NCI-H2107 treated with DMSO at 0.1 percent for 48 hours (cell line): ENCODE data around the gene CERS2.
"Not testable (repeated sequence)": the region's sequence is repeated elsewhere in the genome, so short reads cannot be mapped to it uniquely, and the experiment has no call there.

Source experiments
- DNase-seq: peaks from one replicate; lab custom pipeline; 2025; ENCODE audit not compliant: unreplicated experiment; lab: John Stamatoyannopoulos, UW

The CERS2 gene

DNA sequence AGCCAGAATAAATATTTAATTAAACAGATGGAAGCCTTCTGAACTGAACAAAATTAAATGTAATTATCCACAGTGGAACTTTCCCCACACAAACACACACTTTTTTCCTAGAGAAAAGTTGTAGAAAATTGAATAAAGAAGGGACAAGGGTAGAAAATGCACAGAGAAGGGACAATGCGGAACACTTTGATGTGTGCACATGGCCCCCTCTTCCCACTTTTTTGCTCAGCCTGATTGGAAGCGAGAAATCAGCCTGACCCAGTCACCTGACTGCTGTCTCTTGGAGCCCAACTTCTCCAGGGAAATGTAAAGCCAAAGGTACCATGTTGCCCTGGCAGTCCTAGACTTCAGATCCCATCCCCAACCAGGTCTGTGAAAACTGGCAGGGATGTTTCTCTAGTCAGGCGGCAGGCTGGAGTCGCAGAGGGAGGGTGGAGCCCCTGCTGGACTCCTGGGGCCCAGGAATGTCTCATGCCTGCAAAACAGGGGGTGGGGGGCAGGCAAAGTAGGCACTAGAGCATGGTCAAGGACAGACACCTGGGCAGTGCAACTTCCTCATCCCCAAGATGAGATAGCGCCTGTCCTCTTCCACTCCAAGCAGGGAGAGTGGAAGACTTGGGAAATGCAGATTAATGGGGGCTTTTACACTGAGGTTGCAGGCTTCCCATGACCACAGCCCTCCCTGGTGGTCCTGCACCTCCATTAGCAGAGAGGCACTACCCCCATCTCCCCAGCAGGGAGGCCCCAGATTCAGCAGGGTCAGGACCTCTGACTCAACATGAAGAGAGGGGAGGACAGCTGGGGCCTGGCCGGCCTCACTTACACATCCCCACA, 2.8 kb downstream of the CERS2 start:
- DNase-seq = no peak

DNA sequence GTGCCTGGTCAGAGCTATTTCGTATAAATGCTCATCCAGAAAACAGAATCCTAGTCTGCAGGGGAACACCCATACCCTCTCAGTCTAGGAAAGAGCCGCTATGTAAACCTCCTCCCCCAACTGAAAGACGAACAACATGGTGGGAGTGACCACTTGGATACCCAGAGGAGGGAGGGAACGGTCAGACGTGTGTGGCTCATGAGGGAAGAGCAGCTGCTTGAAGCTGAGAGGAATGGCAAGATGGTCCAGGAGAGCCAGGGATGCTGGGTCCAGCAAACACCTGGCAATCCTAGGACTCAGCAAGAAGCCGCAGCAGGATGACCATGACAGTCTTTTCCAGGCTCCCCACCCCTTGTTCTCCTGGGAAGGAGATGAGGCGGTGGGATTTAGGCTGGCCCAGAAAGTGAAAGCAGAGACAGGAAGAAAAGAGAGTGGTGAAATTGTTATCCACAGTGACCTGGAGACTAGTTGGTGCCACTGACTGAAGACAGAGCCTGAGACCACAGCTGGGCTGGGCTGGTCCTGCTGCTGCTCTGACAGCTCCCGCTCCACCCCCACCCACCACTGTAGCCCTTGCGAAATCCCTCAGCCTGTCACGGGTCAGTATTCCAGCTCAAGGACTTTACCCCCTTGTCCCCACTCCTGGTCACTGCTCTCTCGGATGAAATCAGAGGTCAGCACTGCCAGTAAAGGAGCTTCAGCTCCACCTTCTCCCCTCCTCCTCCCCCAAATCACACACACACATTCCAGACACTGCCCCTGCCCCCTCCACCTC, 3.6 kb downstream of the CERS2 start:
- no peak for DNase-seq

DNA sequence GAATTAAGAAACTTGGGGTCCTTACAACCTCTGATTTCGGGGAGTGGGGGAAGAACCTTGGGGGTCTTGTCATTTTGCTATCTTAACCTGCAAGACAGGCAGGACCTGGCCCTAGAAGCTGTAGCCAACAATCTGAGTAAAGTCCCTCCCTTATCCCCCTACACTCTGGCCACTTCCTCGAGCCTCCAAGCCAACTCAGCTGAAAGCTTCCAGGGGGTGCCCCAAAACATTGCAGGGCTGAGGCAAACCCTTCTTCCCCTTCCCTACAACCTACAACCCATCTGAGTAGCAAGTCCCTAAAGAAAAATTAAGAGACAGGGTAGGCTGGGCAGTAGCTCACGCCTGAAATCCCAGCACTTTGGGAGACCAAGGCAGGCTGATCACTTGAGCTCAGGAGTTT, 5.0 kb downstream of the CERS2 start:
- DNase-seq = no peak

- no peak for DNase-seq
These were observed 6.1 kb downstream of the CERS2 start for GRCh38 chr1:150968491-150968890.

- no peak for DNase-seq
These were observed 6.7 kb downstream of the CERS2 start for GRCh38 chr1:150967936-150968335.

DNA sequence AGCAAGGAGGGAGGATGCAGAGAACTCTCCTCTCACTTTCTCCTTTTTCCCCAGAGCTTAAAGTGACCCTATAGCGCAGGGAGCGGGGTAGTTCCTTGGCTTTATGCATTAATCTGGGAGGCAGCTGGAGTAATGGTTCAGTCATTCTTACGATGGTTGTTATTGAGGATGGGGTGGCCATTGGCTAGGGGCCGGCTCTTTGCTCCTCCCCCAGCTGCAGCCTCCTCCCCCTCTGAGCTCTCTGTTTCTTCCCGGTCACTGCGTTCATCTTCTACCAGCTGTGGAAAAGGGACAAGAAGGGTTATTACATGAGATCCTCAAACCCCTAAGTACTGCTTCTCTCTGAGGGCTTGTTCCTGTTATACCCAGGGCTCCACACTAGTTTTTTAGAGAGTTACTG, 8.6 kb downstream of the CERS2 start:
- no peak for DNase-seq

GRCh38 chr1:150965605-150966004, 9.0 kb downstream of the CERS2 start:
- no peak for DNase-seq

DNA sequence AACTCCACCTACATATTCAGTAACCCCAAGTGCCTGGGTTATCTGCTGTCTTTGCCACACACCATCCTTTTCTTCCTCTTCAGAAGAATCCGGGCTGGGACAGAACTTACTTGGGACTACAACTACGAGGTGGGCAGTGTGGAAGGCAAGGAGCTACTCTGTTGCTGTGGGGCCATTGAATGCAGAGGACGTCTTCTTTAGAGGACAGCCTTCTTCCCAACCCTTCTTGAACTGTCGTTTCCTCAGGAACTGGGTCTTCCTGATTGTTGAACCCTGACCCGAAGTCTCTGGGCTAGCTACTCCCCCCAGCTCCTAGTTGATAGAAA, 10.5 kb downstream of the CERS2 start:
- DNase-seq = no peak

- no peak for DNase-seq
These were observed 11.1 kb downstream of the CERS2 start for GRCh38 chr1:150963321-150964163.

GRCh38 chr1:150961756-150962155, 12.9 kb downstream of the CERS2 start:
- DNase-seq = no peak

- DNase-seq = no peak
These were observed 14.0 kb downstream of the CERS2 start for GRCh38 chr1:150960646-150961045.

GRCh38 chr1:150957666-150958065, 17.0 kb downstream of the CERS2 start:
- no peak for DNase-seq

DNA sequence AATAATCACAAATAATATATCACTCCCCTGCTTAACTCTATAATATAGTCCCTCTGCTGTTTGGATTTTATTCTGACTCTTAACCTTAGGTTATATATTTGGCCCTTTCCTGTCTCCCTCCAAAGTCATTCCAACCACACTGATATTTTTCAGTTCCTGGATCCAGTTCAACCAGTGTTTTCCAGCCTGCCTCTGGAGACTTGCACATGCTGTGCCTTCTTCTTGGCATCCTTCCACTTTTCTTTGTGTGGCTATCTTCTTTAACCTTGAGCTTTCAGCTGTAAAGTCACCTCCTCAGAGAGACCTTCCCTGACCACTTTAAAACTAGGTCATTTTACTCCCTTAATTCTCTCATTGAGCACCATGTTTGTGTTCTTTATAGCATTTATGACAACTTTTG, 19.4 kb downstream of the CERS2 start:
- no peak for DNase-seq

- DNase-seq = no peak
These were observed 19.9 kb downstream of the CERS2 start for GRCh38 chr1:150954708-150955107.

GRCh38 chr1:150944856-150945255, 29.8 kb downstream of the CERS2 start:
- DNase-seq = no peak

- DNase-seq = no peak
These were observed 42.9 kb downstream of the CERS2 start for GRCh38 chr1:150931773-150932172.

GRCh38 chr1:150928775-150929174, 45.9 kb downstream of the CERS2 start:
- not testable (repeated sequence) for DNase-seq

DNA sequence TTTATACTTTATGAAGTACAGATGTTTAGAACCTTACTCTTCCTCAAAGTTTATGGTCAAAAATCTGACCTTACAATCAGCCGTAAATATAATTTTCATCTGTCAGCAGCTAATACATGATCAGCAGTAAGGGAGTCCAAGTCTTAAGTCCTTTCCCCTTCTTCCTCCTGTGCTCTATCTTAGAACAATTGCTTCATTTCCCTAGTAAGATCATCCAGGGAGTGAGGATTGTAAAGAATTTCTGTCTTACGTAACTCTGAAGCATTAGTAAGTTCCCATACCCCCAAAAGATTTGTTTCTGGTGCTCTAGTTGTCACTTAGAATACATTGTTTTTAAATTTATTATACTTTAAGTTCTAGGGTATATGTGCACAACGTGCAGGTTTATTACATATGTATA, 46.3 kb downstream of the CERS2 start:
- DNase-seq = no peak

- DNase-seq = no peak
These were observed 47.0 kb downstream of the CERS2 start for GRCh38 chr1:150927624-150928023.

DNA sequence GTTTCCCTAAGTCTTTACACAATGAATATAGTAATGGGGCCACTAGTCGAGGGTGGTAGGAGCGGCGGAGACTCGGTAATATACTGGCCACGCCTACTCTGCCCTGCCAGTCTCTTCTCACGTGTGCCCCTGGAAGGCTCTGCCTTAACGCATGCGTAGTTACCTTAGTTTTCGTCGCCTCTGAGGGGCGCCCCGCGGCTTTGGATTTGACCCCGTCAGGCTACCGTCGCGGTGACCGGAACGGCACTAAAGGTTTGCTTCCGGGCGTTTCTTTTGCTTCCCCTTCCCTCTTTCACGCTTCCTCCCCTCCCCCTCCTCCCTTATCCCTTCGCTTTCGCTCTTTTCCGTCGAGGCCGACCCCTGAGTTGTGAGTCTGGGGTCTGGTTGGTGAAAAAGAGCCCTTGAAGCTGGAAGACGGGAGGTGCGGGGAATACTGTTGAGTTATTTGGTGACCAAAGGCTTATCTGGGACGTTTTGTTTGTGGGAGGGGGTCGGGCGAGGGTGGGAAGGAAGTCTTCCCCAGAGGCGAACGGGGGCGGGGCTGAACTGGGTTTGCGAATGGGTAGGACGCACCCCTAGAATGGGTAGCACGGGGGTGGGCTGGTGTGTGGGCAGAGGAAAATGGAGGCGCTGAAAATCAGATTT, 48.4 kb downstream of the CERS2 start, which contains the start of gene SETDB1:
Gene SETDB1, plus strand, starts transcription at position 267 of the 645 bp plus-strand sequence. CDS start 1,352 bp downstream, outside the sequence.
- DNase-seq = peak; percentile 98

GRCh38 chr1:150925080-150925479, 49.6 kb downstream of the CERS2 start:
- DNase-seq = no peak
